Testis (tissue), 2 donors: ENCODE data around the gene KCNN4.

Experiments used
- CTCF ChIP-seq, 3 experiments: fragments of 450-650 bp in 2 of 3; fragments of 200-600 bp in 1 of 3; sonication (generic) in 1 of 3; IDR thresholded peaks; one replicate each; pipeline ENCODE4 v1.5.1; 2016 to 2019; ENCODE audit warnings: antibody characterized with exemption in 3 of 3, mild to moderate bottlenecking in 2 of 3, moderate library complexity in 1 of 3
- POLR2A ChIP-seq: fragments of 450-650 bp; IDR thresholded peaks from one replicate; pipeline ENCODE4 v1.6.1; 2017; ENCODE audit warnings: antibody characterized with exemption, mild to moderate bottlenecking, moderate library complexity

GRCh38 chr19:43784981-43785808 lies 4.4 kb upstream of the KCNN4 start:
- TF ChIP-seq CTCF (IDR thresholded peaks at IDR 0.05), result peak; percentile 54 to 91 (median 84)
- TF ChIP-seq POLR2A, result no peak
